Right lobe of liver (tissue), 4 donors: ENCODE data around the gene SIK3.

Experiments used
- CTCF ChIP-seq, 4 donors: fragments of 200-600 bp in 3 of 4; fragments of 450-650 bp in 1 of 4; IDR thresholded peaks; one replicate each; pipeline versions ENCODE4 v1.5.1 to v1.8.0; 2016 to 2022; ENCODE audit warnings: antibody characterized with exemption in 4 of 4, mild to moderate bottlenecking in 2 of 4
- POLR2A ChIP-seq: fragments of 450-650 bp; IDR thresholded peaks from one replicate; pipeline ENCODE4 v1.6.1; 2017; ENCODE audit warnings: antibody characterized with exemption, mild to moderate bottlenecking
- donor health status: DM: no; HTN: no; CAD: no.
- donor health status: DM: no; HTN: no; CAD: no.
- donor health status: DM: no; HTN: yes; CAD: no.

- TF ChIP-seq CTCF (IDR thresholded peaks at IDR 0.05) (no peak), POLR2A (no peak)
Observed at GRCh38 chr11:116836632-116836991, 261.6 kb downstream of the SIK3 start.
